ENCODE measurements around the gene PTPRCAP. TPM values are rescaled to one million over a fixed set of nuclear protein-coding genes. Genes with fewer than 3 reads are reported as not detected.

The PTPRCAP gene
- total RNA-seq, 1 experiment from 2014 or later: 1.7 TPM

- WGBS (ENCODE audit: extremely low coverage, insufficient read length, low lambda C conversion rate): no CpG with 5 or more reads among the region's 31 CpGs
Observed at GRCh38 chr11:67392183-67392715, 45.2 kb downstream of the PTPRCAP start.

More at GRCh38 chr11:67392183-67392715, 45.2 kb downstream of the PTPRCAP start:
- Histone ChIP-seq H3K27me3 (ENCODE audit: insufficient read depth, low read length) (no peaks in the 10 kb centered on the region), H3K27ac (ENCODE audit: insufficient read length, low read depth, low read length) (no peak overlapping the region), H3K4ac (ENCODE audit: low read depth, low read length) (no peak overlapping the region), H3K4me2 (ENCODE audit: insufficient read depth, insufficient read length, low read length) (peak overlapping the region; percentile 42), H3K4me1 (ENCODE audit: insufficient read depth, low read length) (no peaks in the 10 kb centered on the region; the same call in 1 of the 2 replicates), H4K5ac (ENCODE audit: insufficient read length, low read depth, low read length) (no peak overlapping the region), H4K91ac (ENCODE audit: insufficient read length, low read depth, low read length) (no peak overlapping the region), H3K23me2 (ENCODE audit: insufficient read length, low read depth, low read length, poor library complexity, severe bottlenecking) (peaks cover 13% of the 10 kb centered on the region), H3K9me3 (ENCODE audit: control insufficient read depth, low read depth, low read length) (no peaks in the 10 kb centered on the region), H2AK5ac (ENCODE audit: insufficient read length, low read length) (no peak overlapping the region), H2BK20ac (ENCODE audit: low read depth, low read length, poor library complexity, severe bottlenecking) (no peak overlapping the region), H4K8ac (replicated peaks; ENCODE audit: insufficient read length, low read depth, low read length) (no peak overlapping the region), H2BK12ac (ENCODE audit: insufficient read length, low read depth, low read length) (no peak overlapping the region), H2BK5ac (ENCODE audit: insufficient read length, low read length) (no peak overlapping the region), H3K23ac (ENCODE audit: insufficient read length, low read depth, low read length) (no peak overlapping the region), H3T11ph (ENCODE audit: low read length) (no peak overlapping the region), H2BK120ac (ENCODE audit: low read depth, low read length, poor library complexity, severe bottlenecking) (no peak overlapping the region), H2AFZ (ENCODE audit: low read length) (no peak overlapping the region), H4K20me1 (ENCODE audit: control insufficient read depth, insufficient read depth, insufficient read length) (no peaks in the 10 kb centered on the region), H3K79me2 (ENCODE audit: insufficient read depth, low read length) (no peaks in the 10 kb centered on the region), H3K79me1 (ENCODE audit: insufficient read depth, low read depth, low read length, poor library complexity, severe bottlenecking) (no peaks in the 10 kb centered on the region), H3K56ac (ENCODE audit: insufficient read length, low read depth, low read length) (no peak overlapping the region), H3K14ac (ENCODE audit: insufficient read depth, low read length) (no peak overlapping the region), H3K18ac (ENCODE audit: insufficient read length, low read depth, low read length) (no peak overlapping the region), H2BK15ac (ENCODE audit: low read depth, low read length) (no peak overlapping the region), H3K9ac (ENCODE audit: extremely low read depth, insufficient read length, low read length) (peak overlapping the region; percentile 61)
- TF ChIP-seq, protein P1, sequence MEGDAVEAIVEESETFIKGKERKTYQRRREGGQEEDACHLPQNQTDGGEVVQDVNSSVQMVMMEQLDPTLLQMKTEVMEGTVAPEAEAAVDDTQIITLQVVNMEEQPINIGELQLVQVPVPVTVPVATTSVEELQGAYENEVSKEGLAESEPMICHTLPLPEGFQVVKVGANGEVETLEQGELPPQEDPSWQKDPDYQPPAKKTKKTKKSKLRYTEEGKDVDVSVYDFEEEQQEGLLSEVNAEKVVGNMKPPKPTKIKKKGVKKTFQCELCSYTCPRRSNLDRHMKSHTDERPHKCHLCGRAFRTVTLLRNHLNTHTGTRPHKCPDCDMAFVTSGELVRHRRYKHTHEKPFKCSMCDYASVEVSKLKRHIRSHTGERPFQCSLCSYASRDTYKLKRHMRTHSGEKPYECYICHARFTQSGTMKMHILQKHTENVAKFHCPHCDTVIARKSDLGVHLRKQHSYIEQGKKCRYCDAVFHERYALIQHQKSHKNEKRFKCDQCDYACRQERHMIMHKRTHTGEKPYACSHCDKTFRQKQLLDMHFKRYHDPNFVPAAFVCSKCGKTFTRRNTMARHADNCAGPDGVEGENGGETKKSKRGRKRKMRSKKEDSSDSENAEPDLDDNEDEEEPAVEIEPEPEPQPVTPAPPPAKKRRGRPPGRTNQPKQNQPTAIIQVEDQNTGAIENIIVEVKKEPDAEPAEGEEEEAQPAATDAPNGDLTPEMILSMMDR (conservative IDR thresholded peaks at IDR 0.05): no peak
- Mint-ChIP-seq H3K36me3 (ENCODE audit: insufficient read depth in 1 of 3, low read depth in 3 of 3) (peaks cover 9 to 27% (median 23%) of the 10 kb centered on the region in 3 experiments), H3K4me3 (peak overlapping the region; percentile 71 to 92), H3K4me1 (peaks cover 26 to 35% of the 10 kb centered on the region in 2 experiments), H3K27me3 (ENCODE audit: low read depth) (no peaks in the 10 kb centered on the region; the same call in 1 of the 2 replicates), H3K9me3 (no peaks in the 10 kb centered on the region; a peak in 1 of 5 replicates), H3K27ac (peak overlapping the region in 1 of 3 experiments; percentile 20; a peak in 1 of 7 replicates)
- no peak for DNase-seq
